Ascending aorta (tissue), 2 donors: ENCODE measurements around the gene FARP1. TPM values are rescaled to one million over a fixed set of nuclear protein-coding genes. Genes with fewer than 3 reads are reported as not detected.
A peak's percentile ranks its signal among the peaks of the same experiment; 100 is the strongest.

Source experiments
- DNase-seq, 2 donors: peaks; one replicate each; pipeline ENCODE4 v3.0.0-alpha.2; 2019; ENCODE audit warnings: low spot score in 2 of 2
- H3K27ac ChIP-seq, 2 donors: fragments of 200-600 bp; sonication (generic); one replicate each; pipeline ENCODE4 v1.5.1; 2016 to 2017; ENCODE audit warnings: mild to moderate bottlenecking in 1 of 2
- H3K27me3 ChIP-seq: fragments of 200-600 bp; sonication (generic); one replicate; pipeline ENCODE4 v1.5.1; 2017
- H3K36me3 ChIP-seq, 2 donors: fragments of 200-600 bp; sonication (generic); one replicate each; pipeline ENCODE4 v1.5.1; 2016
- H3K4me1 ChIP-seq, 2 donors: fragments of 200-600 bp; sonication (generic); one replicate each; pipeline ENCODE4 v1.5.1; 2016 to 2017; ENCODE audit warnings: mild to moderate bottlenecking in 1 of 2
- H3K4me3 ChIP-seq, 2 donors: fragments of 200-600 bp; sonication (generic); one replicate each; pipeline ENCODE4 v1.5.1; 2016 to 2017; ENCODE audit warnings: mild to moderate bottlenecking in 1 of 2
- H3K9me3 ChIP-seq, 2 donors: fragments of 200-600 bp; sonication (generic); one replicate each; pipeline ENCODE4 v1.5.1; 2016
- intact Hi-C: fragments of 100-400 bp; cut with DNase I; formaldehyde crosslinking; loops from one replicate; pipeline ENCODE4 v1.15.1; 2023
- total RNA-seq: library from RNA; depleted of rRNA; stranded (reverse); fragments of >200 nt; gene quantifications from one replicate; pipeline ENCODE4 v1.1.0, GENCODE V29; 2016
- TF ChIP-seq, protein P1 (sequence below), 3 experiments: fragments of 200-600 bp in 2 of 3; fragments of 450-650 bp in 1 of 3; sonication (generic) in 2 of 3; IDR thresholded peaks; one replicate each; pipeline ENCODE4 v1.5.1; 2016 to 2019; ENCODE audit warnings: antibody characterized with exemption in 3 of 3, mild to moderate bottlenecking in 1 of 3, moderate library complexity in 1 of 3

The FARP1 gene
- total RNA-seq, 1 donor from 2014 or later, result 80.8 TPM

DNA sequence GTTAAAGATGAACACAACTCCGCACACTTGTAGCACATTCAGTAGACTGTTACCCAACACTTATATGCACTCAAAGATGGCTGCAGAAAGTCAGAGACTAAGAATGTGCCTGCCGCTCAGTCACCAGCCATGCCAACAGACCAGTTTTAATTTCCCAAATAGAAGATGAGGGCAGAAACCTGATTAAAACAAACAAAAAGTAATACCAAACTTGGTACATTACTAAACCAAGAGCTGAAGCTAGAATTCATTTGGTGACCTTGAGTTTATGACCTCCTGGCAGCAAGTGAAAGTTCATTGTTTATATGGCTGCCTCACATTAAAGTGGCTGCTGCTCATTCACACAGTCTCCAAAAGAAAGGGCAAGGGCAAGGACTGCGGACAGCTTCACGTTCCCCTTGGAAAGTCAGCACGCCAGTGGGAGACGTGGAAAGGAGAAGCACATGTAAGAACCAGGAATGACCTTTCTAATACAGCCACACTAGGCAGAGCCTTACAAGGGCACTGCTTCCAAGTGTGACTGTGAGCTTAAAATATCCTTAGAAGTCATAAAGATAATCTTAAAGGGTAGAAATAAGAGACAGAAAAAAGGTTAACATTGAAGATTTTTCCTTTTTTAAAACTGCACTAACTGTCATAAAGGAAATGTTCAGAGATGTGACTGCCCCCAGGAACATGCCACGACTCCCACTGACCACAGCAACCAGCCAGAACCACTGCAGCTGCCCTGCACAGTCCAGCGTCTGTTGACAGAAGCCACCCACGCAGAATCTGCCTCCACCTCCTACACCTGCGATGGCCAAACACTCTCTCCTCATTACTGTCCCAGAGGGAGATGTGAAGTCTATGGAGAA is 360.5 kb downstream of the FARP1 start:
- Histone ChIP-seq H3K36me3 (peaks cover 0 to 6% of the 10 kb centered on the region in 2 donors), H3K27ac (peak overlapping the region in 1 of 2 donors; percentile 35), H3K27me3 (no peaks in the 10 kb centered on the region), H3K4me3 (no peak overlapping the region), H3K4me1 (peaks cover 12 to 35% of the 10 kb centered on the region in 2 donors), H3K9me3 (no peaks in the 10 kb centered on the region)
- intact Hi-C loops, result no loop called here
- no peak for DNase-seq
- TF ChIP-seq, protein P1, sequence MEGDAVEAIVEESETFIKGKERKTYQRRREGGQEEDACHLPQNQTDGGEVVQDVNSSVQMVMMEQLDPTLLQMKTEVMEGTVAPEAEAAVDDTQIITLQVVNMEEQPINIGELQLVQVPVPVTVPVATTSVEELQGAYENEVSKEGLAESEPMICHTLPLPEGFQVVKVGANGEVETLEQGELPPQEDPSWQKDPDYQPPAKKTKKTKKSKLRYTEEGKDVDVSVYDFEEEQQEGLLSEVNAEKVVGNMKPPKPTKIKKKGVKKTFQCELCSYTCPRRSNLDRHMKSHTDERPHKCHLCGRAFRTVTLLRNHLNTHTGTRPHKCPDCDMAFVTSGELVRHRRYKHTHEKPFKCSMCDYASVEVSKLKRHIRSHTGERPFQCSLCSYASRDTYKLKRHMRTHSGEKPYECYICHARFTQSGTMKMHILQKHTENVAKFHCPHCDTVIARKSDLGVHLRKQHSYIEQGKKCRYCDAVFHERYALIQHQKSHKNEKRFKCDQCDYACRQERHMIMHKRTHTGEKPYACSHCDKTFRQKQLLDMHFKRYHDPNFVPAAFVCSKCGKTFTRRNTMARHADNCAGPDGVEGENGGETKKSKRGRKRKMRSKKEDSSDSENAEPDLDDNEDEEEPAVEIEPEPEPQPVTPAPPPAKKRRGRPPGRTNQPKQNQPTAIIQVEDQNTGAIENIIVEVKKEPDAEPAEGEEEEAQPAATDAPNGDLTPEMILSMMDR (IDR thresholded peaks at IDR 0.05), result no peak

DNA sequence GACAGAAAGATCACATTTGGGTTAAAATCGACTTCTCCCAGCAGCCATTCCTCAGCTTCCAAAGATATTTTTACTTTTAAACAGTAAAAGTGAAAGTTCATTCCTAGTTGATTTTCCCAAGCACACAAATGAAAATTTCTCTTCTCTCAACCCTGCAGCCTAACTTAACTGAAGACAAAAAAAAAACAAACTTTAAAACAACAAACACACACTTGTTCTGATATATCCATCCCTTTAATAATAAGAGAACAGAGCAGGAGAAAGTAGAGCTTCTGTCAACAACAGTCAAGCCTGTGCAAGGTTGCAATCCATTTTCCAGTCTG is 361.1 kb downstream of the FARP1 start:
- TF ChIP-seq, protein P1 (IDR thresholded peaks at IDR 0.05), result no peak
- peaks cover 0 to 3% of the 10 kb centered on the region in 2 donors for H3K36me3 ChIP-seq
- intact Hi-C loops, result no loop called here
- peak overlapping the region; percentile 4 to 35 for H3K27ac ChIP-seq
- no peak overlapping the region for H3K4me3 ChIP-seq
- no peaks in the 10 kb centered on the region for H3K9me3 ChIP-seq
- H3K4me1 ChIP-seq, result peaks cover 12 to 41% of the 10 kb centered on the region in 2 donors
- no peak for DNase-seq
- H3K27me3 ChIP-seq, result no peaks in the 10 kb centered on the region

DNA sequence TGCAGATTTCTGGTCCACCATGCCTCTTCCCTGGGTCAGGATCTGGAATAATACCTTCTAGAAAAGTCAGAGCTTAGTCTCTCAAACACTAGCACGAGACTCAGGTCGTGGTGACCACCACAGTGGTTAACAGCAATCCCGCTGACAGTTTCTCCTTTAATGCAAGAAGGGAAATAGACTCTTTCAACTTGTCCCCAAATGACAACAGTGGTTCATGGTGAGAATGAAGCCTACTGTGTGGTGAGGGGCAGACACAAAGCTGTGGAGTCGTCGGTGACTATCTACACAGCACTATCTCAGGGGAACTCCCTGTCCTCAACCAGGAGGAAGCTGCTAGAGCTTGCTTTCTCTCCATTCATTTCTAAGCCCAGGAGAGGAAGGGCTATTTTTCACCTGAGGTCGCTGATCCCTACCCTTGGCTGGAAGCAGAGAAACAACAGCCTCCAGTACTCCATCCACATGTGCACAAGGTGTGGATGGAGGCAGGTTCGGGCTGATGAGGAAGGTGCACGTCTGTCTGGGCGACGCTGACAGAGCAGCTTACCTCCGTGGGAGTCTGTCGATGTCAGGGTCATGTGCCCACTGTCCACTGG is 361.6 kb downstream of the FARP1 start:
- TF ChIP-seq, protein P1 (IDR thresholded peaks at IDR 0.05), result no peak
- no peak for DNase-seq
- no peak overlapping the region for H3K4me3 ChIP-seq
- intact Hi-C loops, result no loop called here
- H3K4me1 ChIP-seq, result peaks cover 12 to 46% of the 10 kb centered on the region in 2 donors
- no peaks in the 10 kb centered on the region for H3K36me3 ChIP-seq
- no peaks in the 10 kb centered on the region for H3K9me3 ChIP-seq
- H3K27me3 ChIP-seq, result no peaks in the 10 kb centered on the region
- H3K27ac ChIP-seq, result peak overlapping the region in 1 of 2 donors; percentile 4

Other genes starting within 250 kb of the FARP1 start
- 49.5 TPM for gene IPO5, start 189.4 kb upstream of the FARP1 start, total RNA-seq
- not detected for gene RNF113B, start 34.2 kb downstream of the FARP1 start, total RNA-seq